Ovary (tissue), 9 donors: ENCODE data around the gene GNPDA1. TPM values are rescaled to one million over a fixed set of nuclear protein-coding genes. Genes with fewer than 3 reads are reported as not detected.

Experiments
- DNase-seq, 5 donors: peaks; one replicate each; pipeline ENCODE4 v3.0.0-alpha.2; 2019 to 2020
- H3K27ac ChIP-seq, 2 donors: fragments of 200-600 bp; one replicate each; pipeline versions ENCODE4 v1.5.1 to v1.8.0; 2019 to 2022
- H3K27me3 ChIP-seq: fragments of 200-600 bp; one replicate; pipeline ENCODE4 v1.8.0; 2022
- H3K36me3 ChIP-seq: fragments of 200-600 bp; sonication (generic); one replicate; pipeline ENCODE4 v1.5.1; 2019
- H3K4me1 ChIP-seq: one replicate; pipeline ENCODE4 v1.8.1; 2013; ENCODE audit warnings: mild to moderate bottlenecking, moderate library complexity; ENCODE audit not compliant: insufficient read depth
- H3K4me3 ChIP-seq: fragments of 200-600 bp; sonication (generic); one replicate; pipeline ENCODE4 v1.5.1; 2017
- H3K9me3 ChIP-seq, 2 donors: fragments of 200-600 bp in 1 of 2; sonication (generic) in 1 of 2; one replicate each; pipeline versions ENCODE4 v1.5.1 to v1.8.1; 2013 to 2019; ENCODE audit warnings: mild to moderate bottlenecking in 1 of 2, moderate library complexity in 1 of 2
- CTCF ChIP-seq, 3 donors: fragments of 450-650 bp in 2 of 3; fragments of 200-600 bp in 1 of 3; IDR thresholded peaks; one replicate each; pipeline versions ENCODE4 v1.5.1 to v1.8.0; 2016 to 2022; ENCODE audit warnings: antibody characterized with exemption in 3 of 3, mild to moderate bottlenecking in 1 of 3
- EP300 ChIP-seq: sonication (generic); formaldehyde crosslinking; IDR thresholded peaks from one replicate; pipeline ENCODE4 v1.6.1; 2017; ENCODE audit warnings: antibody characterized with exemption
- POLR2A ChIP-seq: fragments of 450-650 bp; IDR thresholded peaks from one replicate; pipeline ENCODE4 v1.6.1; 2017; ENCODE audit warnings: antibody characterized with exemption, mild to moderate bottlenecking, moderate library complexity
- WGBS, 3 donors: extraction: QIAGEN DNeasy Blood & Tissue Kit in 1 of 3; methylation state at CpG; one replicate each; pipeline versions ENCODE4 v1.1.5 to v1.1.7; 2013 to 2017; 5-methylcytosine and 5-hydroxymethylcytosine counted together
- intact Hi-C, 4 donors: fragments of 100-400 bp; cut with DNase I; formaldehyde crosslinking; loops; one replicate each; pipeline versions ENCODE4 v1.11.0 to v1.15.1; 2022 to 2023
- polyA plus RNA-seq, 2 donors: library from polyadenylated mRNA; stranded (reverse); fragments of 200-250 nt in 1 of 2; fragments of 350-450 nt in 1 of 2; fragmentation: Illumina TruSeq in 1 of 2; extraction: RNeasy Lipid Tissue Mini Kit (QIAGEN cat#74804) in 1 of 2; gene quantifications; one replicate each; pipeline ENCODE4 v1.2.3, GENCODE V29; 2013 to 2014
- total RNA-seq, 7 donors: library from RNA; depleted of rRNA in 2 of 7; stranded (reverse); fragments of >200 nt in 2 of 7; fragmentation: NEBNext Ultra II Directional in 3 of 7; extraction: Animal tissue kit (Norgen Biotek cat#: 25700) in 3 of 7; gene quantifications; one replicate each; pipeline versions ENCODE4 v1.1.0 to v1.2.4, GENCODE V29; 2016 to 2023
- donor health status: DM: no; HTN: no; CAD: no; lungs with moderate emphysema.
- donor health status: DM: no; HTN: no; CAD: no.
- donor health status: Bipolar disorder and iron deficiency.
- donor health status: DM: yes; HTN: yes; CAD: no.
- donor health status: DM: no; HTN: no; CAD: no.
- donor health status: DM: yes; HTN: yes; CAD: no.

GNPDA1 gene
- total and polyA plus RNA-seq, 9 donors, result 20.3 to 108 (median 35.1) TPM

GRCh38 chr5:141958546-141959172, 54.2 kb downstream of the GNPDA1 start:
- Histone ChIP-seq H3K4me3 (no peak overlapping the region), H3K27ac (no peak overlapping the region), H3K4me1 (no peaks in the 10 kb centered on the region), H3K27me3 (no peaks in the 10 kb centered on the region), H3K36me3 (no peaks in the 10 kb centered on the region), H3K9me3 (no peaks in the 10 kb centered on the region)
- intact Hi-C loops, result loop anchor here in 3 of 4 donors (2.0 to 10.0 kb wide), 4 partner anchors 74 to 266 kb away; no protein-coding TSS in a partner anchor
- TF ChIP-seq CTCF (IDR thresholded peaks at IDR 0.05) (no peak), EP300 (no peak), POLR2A (no peak)
- DNase-seq, result no peak
- WGBS, 3 donors, result 63 to 67% (median 63%) methylated on average over 8 of the region's 8 CpGs

GRCh38 chr5:141958113-141958512, 54.7 kb downstream of the GNPDA1 start, which contains the start of gene PCDH12:
PCDH12 (minus strand) TSS chr5:141958202; CDS start chr5:141957851, 351 bp downstream.
- Histone ChIP-seq H3K27me3 (no peaks in the 10 kb centered on the region), H3K4me1 (no peaks in the 10 kb centered on the region), H3K27ac (no peak within 1 kb of the TSS), H3K4me3 (no peak within 1 kb of the TSS), H3K9me3 (no peaks in the 10 kb centered on the region), H3K36me3 (no peaks in the 10 kb centered on the region)
- peak in 1 of 5 donors; percentile 26 for DNase-seq
- intact Hi-C loops, result loop anchor here in 3 of 4 donors (2.0 to 10.0 kb wide), 4 partner anchors 73 to 265 kb away; no protein-coding TSS in a partner anchor
- TF ChIP-seq EP300, result no peak
- no peak for TF ChIP-seq POLR2A
- TF ChIP-seq CTCF (IDR thresholded peaks at IDR 0.05), result no peak
- 14 to 23% (median 14%) methylated on average over 7 of the region's 7 CpGs for WGBS, 3 donors

- no peak for TF ChIP-seq CTCF (IDR thresholded peaks at IDR 0.05)
- TF ChIP-seq EP300, result no peak
- TF ChIP-seq POLR2A, result no peak
- H3K4me1 ChIP-seq, result no peaks in the 10 kb centered on the region
- no peak overlapping the region for H3K4me3 ChIP-seq
- no peaks in the 10 kb centered on the region for H3K27me3 ChIP-seq
- intact Hi-C loops, result loop anchor here in 3 of 4 donors (2.0 to 10.0 kb wide), 4 partner anchors 73 to 265 kb away; no protein-coding TSS in a partner anchor
- no peak overlapping the region for H3K27ac ChIP-seq
- H3K36me3 ChIP-seq, result no peaks in the 10 kb centered on the region
- no peaks in the 10 kb centered on the region for H3K9me3 ChIP-seq
- no peak for DNase-seq
- WGBS, 3 donors, result 58 to 69% (median 61%) methylated on average over 16 of the region's 16 CpGs
Observed at GRCh38 chr5:141957367-141957996, 55.3 kb downstream of the GNPDA1 start.

GRCh38 chr5:141954194-141954593, 58.6 kb downstream of the GNPDA1 start:
- WGBS, 3 donors, result 92 to 97% (median 97%) methylated on average over 2 of the region's 2 CpGs
- no peaks in the 10 kb centered on the region for H3K27me3 ChIP-seq
- H3K4me1 ChIP-seq, result no peaks in the 10 kb centered on the region
- no peaks in the 10 kb centered on the region for H3K36me3 ChIP-seq
- H3K9me3 ChIP-seq, result no peaks in the 10 kb centered on the region
- DNase-seq, result no peak
- H3K27ac ChIP-seq, result no peak overlapping the region
- intact Hi-C loops, result loop anchor here in 1 of 4 donors (10.0 kb wide), 1 partner anchor 69 kb away; no protein-coding TSS in a partner anchor
- no peak overlapping the region for H3K4me3 ChIP-seq
- no peak for TF ChIP-seq EP300
- no peak for TF ChIP-seq POLR2A
- TF ChIP-seq CTCF (IDR thresholded peaks at IDR 0.05), result no peak
